Karpas-422 (cell line): ENCODE measurements around the gene RNF166. TPM values are rescaled to one million over a fixed set of nuclear protein-coding genes. Genes with fewer than 3 reads are reported as not detected.
A peak's percentile ranks its signal among the peaks of the same experiment; 100 is the strongest.

Source experiments
- DNase-seq: peaks from one replicate; pipeline ENCODE4 v3.0.0-alpha.2; 2015
- H2AFZ ChIP-seq: fragments of 200-600 bp; sonication (generic); 2 replicates; pipeline ENCODE4 v1.6.1; 2014; ENCODE audit warnings: antibody characterized with exemption, low read length, mixed read lengths
- H3K27ac ChIP-seq: fragments of 200-600 bp; sonication (generic); 2 replicates; pipeline ENCODE4 v1.5.1; 2014; ENCODE audit warnings: mild to moderate bottlenecking, low read length, moderate library complexity
- H3K27me3 ChIP-seq: fragments of 200-600 bp; sonication (generic); 2 replicates; pipeline ENCODE4 v1.6.1; 2014; ENCODE audit warnings: low read length, mixed read lengths
- H3K36me3 ChIP-seq: fragments of 200-600 bp; sonication (generic); 2 replicates; pipeline ENCODE4 v1.6.1; 2014; ENCODE audit warnings: low read length, mixed read lengths; ENCODE audit not compliant: insufficient read depth
- H3K4me1 ChIP-seq: fragments of 200-600 bp; sonication (generic); 2 replicates; pipeline ENCODE4 v1.6.1; 2014; ENCODE audit warnings: mild to moderate bottlenecking, low read length, mixed read lengths
- H3K4me2 ChIP-seq: fragments of 200-600 bp; sonication (generic); 2 replicates; pipeline ENCODE4 v1.6.1; 2014; ENCODE audit warnings: low read length, low read depth, mild to moderate bottlenecking; ENCODE audit not compliant: poor library complexity, severe bottlenecking
- H3K4me3 ChIP-seq: fragments of 200-600 bp; sonication (generic); 2 replicates; pipeline ENCODE4 v1.5.1; 2014; ENCODE audit warnings: mild to moderate bottlenecking, antibody characterized with exemption, low read length, mixed read lengths
- H3K79me2 ChIP-seq: fragments of 200-600 bp; sonication (generic); 2 replicates; pipeline ENCODE4 v1.6.1; 2014; ENCODE audit warnings: mild to moderate bottlenecking, low read length, mixed read lengths
- H3K9ac ChIP-seq: fragments of 200-600 bp; sonication (generic); 2 replicates; pipeline ENCODE4 v1.6.0; 2014; ENCODE audit warnings: low read length
- H3K9me2 ChIP-seq: fragments of 200-600 bp; sonication (generic), shearing (Covaris generic); replicated peaks from 2 replicates; pipeline ENCODE4 v1.6.0; 2014; ENCODE audit warnings: mild to moderate bottlenecking, low read length, moderate library complexity; ENCODE audit not compliant: insufficient read depth
- H3K9me3 ChIP-seq: fragments of 300-700, 200-600 bp; sonication (generic); 2 replicates; pipeline ENCODE4 v1.6.1; 2014; ENCODE audit warnings: low read length, mixed read lengths
- H4K20me1 ChIP-seq: fragments of 200-600 bp; sonication (generic); 2 replicates; pipeline ENCODE4 v1.6.1; 2014; ENCODE audit warnings: mild to moderate bottlenecking, antibody characterized with exemption, low read length, low read depth; ENCODE audit not compliant: insufficient read depth
- total RNA-seq: library from RNA; depleted of rRNA; stranded (reverse); fragments of >200 nt; shearing (Covaris generic); gene quantifications from 2 replicates; pipeline ENCODE4 v1.2.3, GENCODE V29; 2014; ENCODE audit warnings: low replicate concordance

The RNF166 gene
- total RNA-seq, 1 experiment from 2014 or later, result 16.9 TPM

GRCh38 chr16:88686062-88686438 is 20.2 kb downstream of the RNF166 start:
- no peak overlapping the region for H3K27ac ChIP-seq

GRCh38 chr16:88685156-88686061 is 20.8 kb downstream of the RNF166 start:
- Histone ChIP-seq H3K36me3 (no peaks in the 10 kb centered on the region), H3K4me2 (peak overlapping the region; percentile 98), H3K4me1 (peaks cover 47% of the 10 kb centered on the region), H3K27ac (no peak overlapping the region), H3K27me3 (no peaks in the 10 kb centered on the region), H3K4me3 (peak overlapping the region; percentile 78), H2AFZ (no peak overlapping the region), H3K9ac (peak overlapping the region; percentile 67), H3K79me2 (no peaks in the 10 kb centered on the region), H3K9me2 (no peaks in the 10 kb centered on the region), H3K9me3 (no peaks in the 10 kb centered on the region), H4K20me1 (no peaks in the 10 kb centered on the region)
- peak; percentile 79 for DNase-seq

More at GRCh38 chr16:88686062-88686438, 20.2 kb downstream of the RNF166 start:
- Histone ChIP-seq H3K4me2 (peak overlapping the region; percentile 98), H3K4me1 (peaks cover 42% of the 10 kb centered on the region), H3K4me3 (peak overlapping the region; percentile 78), H3K36me3 (no peaks in the 10 kb centered on the region), H3K9me2 (no peaks in the 10 kb centered on the region), H4K20me1 (no peaks in the 10 kb centered on the region), H3K79me2 (no peaks in the 10 kb centered on the region), H3K9me3 (no peaks in the 10 kb centered on the region), H2AFZ (no peak overlapping the region), H3K27me3 (no peaks in the 10 kb centered on the region), H3K9ac (peak overlapping the region; percentile 67)
- no peak for DNase-seq

DNA sequence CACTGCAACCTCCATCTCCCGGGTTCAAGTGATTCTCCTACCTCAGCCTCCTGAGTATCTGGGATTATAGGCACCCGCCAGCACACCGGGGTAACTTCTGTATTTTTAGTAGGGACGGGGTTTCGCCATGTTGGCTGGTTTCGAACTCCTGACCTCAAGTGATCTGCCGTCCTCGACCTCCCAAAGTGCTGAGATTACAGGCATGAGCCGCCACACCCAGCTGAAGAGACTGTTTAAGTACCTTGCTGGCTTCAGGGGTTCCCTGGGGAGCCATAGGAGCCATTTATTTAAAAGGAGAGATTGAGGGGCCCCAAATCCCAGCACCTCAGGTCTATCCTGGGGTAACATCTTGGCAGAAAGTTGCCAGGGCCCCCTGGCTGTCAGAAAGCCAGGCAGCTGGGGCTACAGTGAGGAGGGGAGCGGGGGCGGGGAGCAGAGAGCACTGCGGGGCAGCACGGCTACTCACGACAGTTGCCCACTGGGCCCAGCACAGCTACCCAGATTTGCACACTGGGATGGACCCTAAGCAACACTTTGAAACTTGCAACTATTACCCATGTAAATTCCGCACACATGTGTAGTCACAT is 21.5 kb downstream of the RNF166 start:
- Histone ChIP-seq H3K36me3 (no peaks in the 10 kb centered on the region), H3K4me2 (peak overlapping the region; percentile 98), H3K9me3 (no peaks in the 10 kb centered on the region), H3K9me2 (no peaks in the 10 kb centered on the region), H3K27ac (no peak overlapping the region), H3K79me2 (no peaks in the 10 kb centered on the region), H3K4me3 (no peak overlapping the region), H4K20me1 (no peaks in the 10 kb centered on the region), H3K9ac (peak overlapping the region; percentile 10), H2AFZ (no peak overlapping the region), H3K27me3 (no peaks in the 10 kb centered on the region), H3K4me1 (peaks cover 47% of the 10 kb centered on the region)
- DNase-seq, result peak; percentile 52

- H2AFZ ChIP-seq, result peak overlapping the region; percentile 76
- peak overlapping the region; percentile 50; the same call in 1 of the 2 replicates for H3K4me3 ChIP-seq
- H3K4me2 ChIP-seq, result peak overlapping the region; percentile 66
- no peaks in the 10 kb centered on the region for H4K20me1 ChIP-seq
- no peaks in the 10 kb centered on the region for H3K27me3 ChIP-seq
- peak; percentile 94 for DNase-seq
- peaks cover 46% of the 10 kb centered on the region for H3K4me1 ChIP-seq
- H3K79me2 ChIP-seq, result no peaks in the 10 kb centered on the region
- H3K9me2 ChIP-seq, result no peaks in the 10 kb centered on the region
- no peaks in the 10 kb centered on the region for H3K36me3 ChIP-seq
- H3K9ac ChIP-seq, result peak overlapping the region; percentile 64
- no peaks in the 10 kb centered on the region for H3K9me3 ChIP-seq
- H3K27ac ChIP-seq, result peak overlapping the region; percentile 78
These were observed 24.3 kb downstream of the RNF166 start for GRCh38 chr16:88681709-88682451.

DNA sequence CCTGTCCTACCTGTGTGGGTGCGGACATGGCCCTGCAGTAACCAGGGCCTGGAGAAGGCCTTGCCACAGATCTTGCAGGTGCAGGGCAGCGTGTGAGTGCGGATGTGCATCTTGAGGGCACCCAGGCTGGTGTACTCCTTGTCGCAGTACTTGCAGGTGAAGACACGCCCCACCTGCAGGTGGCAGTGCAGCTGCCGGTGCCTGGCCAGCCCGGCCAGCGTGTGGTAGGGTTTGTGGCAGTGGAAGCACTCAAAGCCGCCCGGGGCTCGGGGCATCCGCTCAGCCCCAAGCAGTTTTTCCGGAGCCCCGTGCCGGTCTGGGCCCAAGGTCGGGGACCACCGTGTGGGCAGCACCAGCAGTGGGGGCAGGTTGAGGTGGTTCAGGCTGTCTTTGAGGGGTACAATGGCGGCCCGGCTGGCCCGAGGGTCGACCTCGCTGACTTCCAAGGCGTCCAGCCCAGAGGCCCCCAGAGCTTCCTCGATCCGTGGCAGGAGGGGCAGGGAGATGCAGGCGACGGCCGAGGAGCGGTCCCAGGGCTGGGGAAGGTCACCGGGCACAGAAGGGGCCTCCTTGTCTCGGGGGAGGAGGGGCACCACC is 25.0 kb downstream of the RNF166 start:
- DNase-seq, result peak; percentile 87
- Histone ChIP-seq H3K4me1 (peaks cover 41% of the 10 kb centered on the region), H3K4me3 (peak overlapping the region; percentile 50; the same call in 1 of the 2 replicates), H3K9me2 (no peaks in the 10 kb centered on the region), H3K9ac (peak overlapping the region; percentile 64), H3K27me3 (no peaks in the 10 kb centered on the region), H4K20me1 (no peaks in the 10 kb centered on the region), H3K27ac (peak overlapping the region; percentile 78), H3K4me2 (peak overlapping the region; percentile 66), H3K36me3 (no peaks in the 10 kb centered on the region), H3K9me3 (no peaks in the 10 kb centered on the region), H3K79me2 (no peaks in the 10 kb centered on the region), H2AFZ (peak overlapping the region; percentile 69; the same call in 1 of the 2 replicates)

DNA sequence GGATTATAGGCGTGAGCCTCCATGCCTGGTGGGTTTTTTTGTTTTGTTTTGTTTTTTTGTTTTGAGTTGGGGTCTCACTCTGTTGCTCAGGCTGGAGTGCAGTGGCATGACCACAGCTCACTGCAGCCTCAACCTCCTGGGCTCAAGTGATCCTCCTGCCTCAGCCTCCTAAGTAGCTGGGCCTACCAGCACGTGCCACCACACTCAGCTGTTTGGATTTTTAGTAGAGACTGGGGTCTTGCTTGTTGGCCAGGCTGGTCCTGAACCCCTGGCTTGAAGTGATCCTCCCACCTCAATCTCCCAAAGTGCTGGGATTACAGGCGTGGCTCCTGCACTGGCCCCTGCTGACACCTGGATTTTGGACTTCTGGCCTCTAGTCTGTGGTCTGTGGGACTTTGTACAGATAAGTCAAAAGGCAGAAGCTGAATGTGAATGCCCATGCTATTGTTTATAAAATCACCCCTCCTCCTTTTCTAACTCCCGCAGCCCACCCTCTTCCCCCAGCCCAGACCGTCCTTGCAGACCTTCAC is 25.6 kb downstream of the RNF166 start:
- no peaks in the 10 kb centered on the region for H3K27me3 ChIP-seq
- no peak overlapping the region; the same call in 1 of the 2 replicates for H3K4me3 ChIP-seq
- no peaks in the 10 kb centered on the region for H4K20me1 ChIP-seq
- H3K4me1 ChIP-seq, result peaks cover 36% of the 10 kb centered on the region
- no peaks in the 10 kb centered on the region for H3K9me3 ChIP-seq
- no peak overlapping the region for H2AFZ ChIP-seq
- no peaks in the 10 kb centered on the region for H3K79me2 ChIP-seq
- H3K4me2 ChIP-seq, result peak overlapping the region; percentile 66
- H3K36me3 ChIP-seq, result no peaks in the 10 kb centered on the region
- no peak overlapping the region for H3K27ac ChIP-seq
- H3K9me2 ChIP-seq, result no peaks in the 10 kb centered on the region
- DNase-seq, result no peak
- peak overlapping the region; percentile 64; the same call in 1 of the 2 replicates for H3K9ac ChIP-seq

DNA sequence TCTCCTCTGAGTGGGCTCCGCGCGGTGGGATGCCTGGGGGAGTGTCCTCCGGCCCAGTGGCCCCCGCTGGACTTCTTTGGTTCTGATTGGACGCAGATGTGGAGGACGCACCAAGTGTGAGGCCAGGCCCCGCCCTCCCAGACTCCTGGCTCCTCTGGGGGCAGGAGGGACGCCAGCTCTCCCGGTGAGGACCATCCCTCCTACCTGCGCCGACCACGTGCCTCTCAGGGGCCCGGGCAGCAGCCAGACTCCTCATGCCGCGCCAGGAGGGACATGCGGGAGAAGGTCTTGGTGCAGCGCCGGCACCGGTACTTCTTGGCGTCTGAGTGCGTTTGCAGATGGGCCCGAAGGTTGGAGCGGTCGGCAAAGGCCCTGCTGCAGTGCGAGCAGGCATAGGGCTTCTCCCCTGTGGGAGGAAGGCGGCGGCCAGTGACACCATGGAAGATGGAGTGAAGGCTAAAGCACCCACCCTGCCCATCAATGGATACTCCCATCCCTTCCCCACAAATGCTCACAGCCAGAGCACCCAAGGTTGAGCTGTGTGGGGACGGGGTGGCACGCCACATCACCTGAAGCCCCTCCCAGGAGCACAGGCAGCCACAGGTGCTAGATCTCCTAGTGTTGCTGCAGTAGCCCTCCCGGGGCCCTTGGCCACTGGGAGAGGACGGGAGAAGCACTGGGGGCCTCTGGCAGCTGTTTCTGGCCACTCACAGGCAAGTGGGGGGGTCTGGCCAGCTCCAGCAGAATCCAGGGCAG is 27.8 kb downstream of the RNF166 start:
- Histone ChIP-seq H3K9me2 (no peaks in the 10 kb centered on the region), H4K20me1 (no peaks in the 10 kb centered on the region), H3K4me2 (no peak overlapping the region), H3K4me3 (no peak overlapping the region), H3K9me3 (no peaks in the 10 kb centered on the region), H2AFZ (no peak overlapping the region), H3K79me2 (no peaks in the 10 kb centered on the region), H3K9ac (no peak overlapping the region), H3K4me1 (peaks cover 20% of the 10 kb centered on the region), H3K27ac (no peak overlapping the region), H3K27me3 (no peaks in the 10 kb centered on the region), H3K36me3 (no peaks in the 10 kb centered on the region)
- DNase-seq, result no peak
